ENCODE measurements around the gene SPIRE2.
"Not testable (repeated sequence)": the region's sequence is repeated elsewhere in the genome, so short reads cannot be mapped to it uniquely, and the experiment has no call there.

The SPIRE2 gene

GRCh38 chr16:89828199-89828869 lies at the start of gene SPIRE2:
TSS of gene SPIRE2 (plus strand) at chr16:89828475. CDS start at chr16:89828551, 76 bp downstream.
- peak; percentile 9 to 30 for DNase-seq (ENCODE audit: low read depth in 2 of 2, low spot score in 1 of 2)

GRCh38 chr16:89779231-89779908 lies 48.9 kb upstream of the SPIRE2 start:
- no peak for DNase-seq (ENCODE audit: low read depth in 2 of 2, low spot score in 1 of 2)

- no peak for DNase-seq (ENCODE audit: low read depth in 2 of 2, low spot score in 1 of 2)
These were observed 48.4 kb upstream of the SPIRE2 start for GRCh38 chr16:89779909-89780305.

- no peak for DNase-seq (ENCODE audit: low read depth in 2 of 2, low spot score in 1 of 2)
These were observed 45.8 kb upstream of the SPIRE2 start for GRCh38 chr16:89782489-89782888.

GRCh38 chr16:89783952-89784351 lies 44.3 kb upstream of the SPIRE2 start:
- not testable (repeated sequence) for DNase-seq (ENCODE audit: low read depth in 2 of 2, low spot score in 1 of 2)

- no peak for DNase-seq (ENCODE audit: low read depth in 2 of 2, low spot score in 1 of 2)
These were observed 43.9 kb upstream of the SPIRE2 start for GRCh38 chr16:89784406-89784805.

GRCh38 chr16:89785523-89786155 lies 42.6 kb upstream of the SPIRE2 start:
- DNase-seq (ENCODE audit: low read depth in 2 of 2, low spot score in 1 of 2): no peak

- DNase-seq (ENCODE audit: low read depth in 2 of 2, low spot score in 1 of 2): no peak
These were observed 41.6 kb upstream of the SPIRE2 start for GRCh38 chr16:89786474-89787364.

- DNase-seq (ENCODE audit: low read depth in 2 of 2, low spot score in 1 of 2): no peak
These were observed 40.9 kb upstream of the SPIRE2 start for GRCh38 chr16:89787365-89787805.

- DNase-seq (ENCODE audit: low read depth in 2 of 2, low spot score in 1 of 2): no peak
These were observed 36.8 kb upstream of the SPIRE2 start for GRCh38 chr16:89791278-89791995.

- peak; percentile 14 to 33 for DNase-seq (ENCODE audit: low read depth in 2 of 2, low spot score in 1 of 2)
These were observed 35.2 kb upstream of the SPIRE2 start for GRCh38 chr16:89793092-89793491.

- no peak for DNase-seq (ENCODE audit: low read depth in 2 of 2, low spot score in 1 of 2)
These were observed 34.3 kb upstream of the SPIRE2 start for GRCh38 chr16:89793955-89794354.

- no peak for DNase-seq (ENCODE audit: low read depth in 2 of 2, low spot score in 1 of 2)
These were observed 32.6 kb upstream of the SPIRE2 start for GRCh38 chr16:89795676-89796075.

- no peak for DNase-seq (ENCODE audit: low read depth in 2 of 2, low spot score in 1 of 2)
These were observed 32.2 kb upstream of the SPIRE2 start for GRCh38 chr16:89796104-89796503.

- DNase-seq (ENCODE audit: low read depth in 2 of 2, low spot score in 1 of 2): no peak
These were observed 30.1 kb upstream of the SPIRE2 start for GRCh38 chr16:89798126-89798525.

- DNase-seq (ENCODE audit: low read depth in 2 of 2, low spot score in 1 of 2): no peak
These were observed 29.4 kb upstream of the SPIRE2 start for GRCh38 chr16:89798832-89799370.

GRCh38 chr16:89801800-89802199 lies 26.5 kb upstream of the SPIRE2 start:
- no peak for DNase-seq (ENCODE audit: low read depth in 2 of 2, low spot score in 1 of 2)

- no peak for DNase-seq (ENCODE audit: low read depth in 2 of 2, low spot score in 1 of 2)
These were observed 23.0 kb upstream of the SPIRE2 start for GRCh38 chr16:89805136-89805905.

- not testable (repeated sequence) for DNase-seq (ENCODE audit: low read depth in 2 of 2, low spot score in 1 of 2)
These were observed 21.6 kb upstream of the SPIRE2 start for GRCh38 chr16:89806589-89807193.
